ENCODE data around the gene SLC37A1.
"Not testable (repeated sequence)": the region's sequence is repeated elsewhere in the genome, so short reads cannot be mapped to it uniquely, and the experiment has no call there.

SLC37A1 gene

GRCh38 chr21:42622284-42622683 lies 108.6 kb downstream of the SLC37A1 start:
- H3K4me3 ChIP-seq (ENCODE audit: low read depth, low read length) = no peak overlapping the region
- DNase-seq (ENCODE audit: low read depth) = no peak
- TF ChIP-seq CTCF (IDR thresholded peaks at IDR 0.05; ENCODE audit: control insufficient read depth, extremely low read depth, insufficient read depth) = no peak

- TF ChIP-seq CTCF (IDR thresholded peaks at IDR 0.05; ENCODE audit: control insufficient read depth, extremely low read depth, insufficient read depth) = no peak
- DNase-seq (ENCODE audit: low read depth) = no peak
- no peak overlapping the region for H3K4me3 ChIP-seq (ENCODE audit: low read depth, low read length)
Observed at GRCh38 chr21:42623694-42624093, 110.0 kb downstream of the SLC37A1 start.

DNA sequence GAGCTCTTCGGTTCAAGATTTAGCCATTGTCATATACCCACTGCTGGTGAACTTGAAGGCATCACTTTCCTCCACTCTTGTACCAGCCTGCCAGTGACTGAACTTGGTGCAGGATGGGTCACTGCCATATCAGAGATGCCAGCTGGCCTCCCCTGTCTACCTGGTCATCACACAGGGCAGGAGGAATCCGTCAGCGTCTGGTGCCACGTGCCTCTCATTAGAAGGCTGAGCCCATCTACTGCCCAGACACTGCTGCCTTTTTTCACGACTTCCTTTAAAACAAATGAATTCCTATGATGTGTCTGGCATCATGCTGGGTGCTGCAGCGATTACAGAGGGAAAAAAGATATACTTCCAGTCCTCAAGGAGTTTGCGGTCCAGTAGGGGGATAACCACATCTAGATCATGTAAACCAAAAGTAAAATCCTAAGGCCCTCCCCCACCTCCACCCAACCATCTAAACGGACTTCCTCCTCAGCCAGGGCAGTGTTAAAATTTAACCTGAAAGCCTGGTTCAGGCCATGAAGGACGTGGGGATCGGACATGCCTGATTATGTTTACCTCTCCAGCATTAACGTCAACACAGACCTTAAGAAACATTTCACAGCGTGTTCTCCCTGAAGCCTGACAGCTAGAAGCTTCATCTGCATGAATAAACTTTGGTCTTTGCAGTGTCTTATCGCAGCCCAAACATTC lies 110.6 kb downstream of the SLC37A1 start:
- H3K4me3 ChIP-seq (ENCODE audit: low read depth, low read length) = no peak overlapping the region
- no peak for DNase-seq (ENCODE audit: low read depth)
- no peak for TF ChIP-seq CTCF (IDR thresholded peaks at IDR 0.05; ENCODE audit: control insufficient read depth, extremely low read depth, insufficient read depth)

GRCh38 chr21:42624936-42625335 lies 111.3 kb downstream of the SLC37A1 start:
- H3K4me3 ChIP-seq (ENCODE audit: low read depth, low read length) = no peak overlapping the region
- DNase-seq (ENCODE audit: low read depth) = no peak
- no peak for TF ChIP-seq CTCF (IDR thresholded peaks at IDR 0.05; ENCODE audit: control insufficient read depth, extremely low read depth, insufficient read depth)

GRCh38 chr21:42626171-42626570 lies 112.5 kb downstream of the SLC37A1 start:
- H3K4me3 ChIP-seq (ENCODE audit: low read depth, low read length) = no peak overlapping the region
- DNase-seq (ENCODE audit: low read depth) = no peak
- no peak for TF ChIP-seq CTCF (IDR thresholded peaks at IDR 0.05; ENCODE audit: control insufficient read depth, extremely low read depth, insufficient read depth)

DNA sequence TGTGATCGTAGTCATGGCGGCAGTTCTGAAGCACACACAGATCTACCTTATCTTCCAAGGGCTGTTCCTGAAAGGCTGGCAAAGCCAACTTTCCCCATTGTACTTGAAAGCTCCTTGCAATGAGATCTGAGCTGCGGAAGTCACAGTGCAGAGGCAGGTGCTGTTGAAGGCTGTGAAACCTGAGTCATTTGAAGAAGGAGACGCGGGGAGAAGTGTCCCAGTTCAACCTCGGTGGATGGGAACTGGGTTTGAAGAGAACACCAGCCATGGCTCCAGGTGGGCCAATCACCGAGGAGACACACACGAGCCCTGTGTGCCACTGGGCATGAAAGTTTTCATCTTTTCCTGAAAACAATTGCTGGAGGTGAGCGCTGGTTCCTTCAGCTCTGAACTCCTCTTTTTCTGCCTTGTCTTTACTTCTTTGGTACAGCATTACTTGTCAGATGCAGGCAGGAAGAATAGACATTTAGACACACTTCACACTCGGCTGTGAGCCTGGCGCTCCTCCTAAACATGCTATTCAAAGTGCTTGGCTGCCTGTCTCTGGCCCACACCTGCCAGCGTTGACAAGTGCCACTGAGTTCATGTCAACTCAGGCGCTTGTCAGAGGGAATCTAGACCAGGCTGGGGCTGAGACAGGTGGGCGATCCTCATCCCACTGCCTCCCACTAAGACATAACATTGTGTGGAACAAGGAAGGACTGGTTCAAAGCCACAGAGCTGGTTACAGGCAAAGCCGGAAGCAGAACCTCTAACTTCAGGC lies 114.1 kb downstream of the SLC37A1 start:
- no peak for DNase-seq (ENCODE audit: low read depth)
- no peak for TF ChIP-seq CTCF (IDR thresholded peaks at IDR 0.05; ENCODE audit: control insufficient read depth, extremely low read depth, insufficient read depth)
- H3K4me3 ChIP-seq (ENCODE audit: low read depth, low read length) = no peak overlapping the region

DNA sequence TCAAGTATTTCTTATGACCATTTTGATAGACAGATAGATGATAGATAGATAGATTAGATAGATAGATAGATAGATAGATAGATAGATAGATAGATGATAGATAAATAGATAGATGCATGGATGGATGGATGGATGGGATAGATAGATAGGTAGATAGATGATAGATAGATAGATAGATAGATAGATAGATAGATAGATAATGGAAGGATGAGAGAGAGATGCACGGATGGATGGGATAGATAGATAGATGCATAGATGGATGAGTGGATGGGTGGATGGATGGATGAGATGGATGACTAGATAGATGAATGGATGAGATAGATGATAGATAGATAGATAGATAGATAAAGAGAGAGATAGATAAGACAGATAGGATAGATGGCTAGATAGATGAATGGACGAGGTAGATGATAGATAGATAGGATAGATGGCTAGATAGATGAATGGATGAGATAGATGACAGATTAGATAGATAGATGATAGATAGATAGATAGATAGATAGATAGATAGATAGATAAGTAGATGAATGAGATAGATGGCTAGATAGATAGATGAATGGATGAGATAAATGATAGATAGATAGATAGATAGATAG lies 114.9 kb downstream of the SLC37A1 start:
- H3K4me3 ChIP-seq (ENCODE audit: low read depth, low read length); DNase-seq (ENCODE audit: low read depth): not testable (repeated sequence)

Data from LNCaP clone FGC (cell line).